ENCODE results near the gene GPR142.

The GPR142 gene

DNA sequence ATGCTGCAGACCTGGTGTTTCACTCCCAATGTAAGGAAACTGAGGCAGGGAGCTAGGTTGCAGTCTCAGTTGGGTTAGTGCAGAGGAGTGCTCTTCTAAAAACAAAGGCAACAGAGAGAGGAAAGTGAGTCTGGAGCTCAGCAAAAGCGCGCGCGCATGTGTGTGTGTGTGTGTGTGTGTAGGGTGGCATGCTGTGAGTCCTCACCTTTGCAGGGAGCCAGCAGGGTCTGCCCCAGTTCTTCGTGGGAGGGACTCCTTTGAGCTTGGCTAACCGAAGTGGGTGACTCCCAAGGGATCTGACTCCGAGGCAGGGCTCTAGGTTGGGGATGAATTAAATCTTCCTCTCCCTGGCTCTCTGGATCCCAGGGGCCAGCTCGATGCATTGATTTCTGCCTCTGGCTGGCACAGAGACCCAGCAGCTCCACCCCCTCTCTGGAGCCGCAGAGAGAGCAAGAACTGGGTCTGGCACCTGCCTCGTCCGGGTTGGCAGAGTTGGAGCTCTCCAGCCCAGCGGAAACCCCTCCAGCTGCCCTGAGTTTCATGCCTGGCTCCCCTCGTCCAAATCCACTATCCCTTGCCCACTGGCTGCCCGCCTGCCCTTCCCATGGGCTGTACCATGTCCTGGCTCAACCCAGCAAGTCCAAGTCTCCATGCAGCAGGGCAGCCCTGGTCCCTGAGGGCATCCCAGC lies 4.4 kb upstream of the GPR142 start:
- no peak overlapping the region for H3K4me3 ChIP-seq
- no peak overlapping the region for H3K27ac ChIP-seq

DNA sequence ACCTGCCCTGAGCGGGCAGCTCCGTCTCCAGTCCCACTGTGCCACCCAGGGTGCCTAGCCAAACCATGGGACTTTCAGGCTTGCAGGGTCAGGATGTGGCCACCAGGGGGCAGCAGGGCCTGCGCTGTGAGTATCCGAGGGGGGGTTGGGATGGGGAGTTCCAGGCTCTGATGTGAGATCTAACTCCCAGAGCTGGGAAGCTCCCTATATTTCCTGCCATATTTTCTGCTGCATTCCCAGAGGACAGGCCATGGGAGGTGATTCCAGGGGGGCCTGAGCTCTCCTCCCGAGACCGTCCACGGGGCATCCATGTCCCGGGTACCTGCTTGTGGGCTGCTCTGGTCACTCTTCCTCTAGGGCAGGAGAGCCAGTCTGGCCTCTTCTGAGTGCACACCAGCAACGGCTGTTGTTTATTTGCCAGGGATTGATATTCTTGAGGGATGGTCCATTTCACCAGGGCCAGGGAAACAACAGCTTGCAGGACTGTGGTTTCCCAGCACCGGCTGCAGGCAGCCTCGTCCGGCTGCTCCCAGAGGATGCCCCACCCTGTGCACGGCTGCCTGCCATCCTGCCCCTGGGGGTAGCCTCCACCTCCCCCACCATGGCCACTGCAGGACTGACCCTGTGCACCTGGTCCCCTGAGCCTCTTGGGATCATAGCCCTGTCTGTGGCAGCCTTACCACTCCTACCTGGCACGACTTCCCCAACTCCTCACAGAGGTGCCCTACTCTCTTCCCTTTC lies 1.2 kb downstream of the GPR142 start:
- Histone ChIP-seq H3K4me3 (no peak overlapping the region), H3K27ac (no peak overlapping the region)

DNA sequence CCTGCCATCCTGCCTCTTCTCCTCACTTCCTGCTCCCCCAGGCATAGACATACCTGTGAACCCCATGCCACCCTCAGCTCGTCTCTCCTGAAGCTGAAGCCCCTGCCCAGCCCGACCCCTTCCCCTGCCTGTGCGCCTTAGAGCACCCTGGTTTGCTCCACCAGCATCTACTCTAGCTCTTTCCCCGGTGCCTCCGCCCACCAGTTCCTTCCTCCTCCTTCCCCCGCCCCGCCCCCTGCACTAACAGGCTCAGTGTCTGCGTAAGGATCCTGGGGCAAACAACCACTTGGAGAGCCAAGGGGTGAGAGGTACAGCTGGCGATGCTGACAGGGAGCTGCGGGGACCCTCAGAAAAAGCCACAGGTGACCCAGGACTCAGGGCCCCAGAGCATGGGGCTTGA lies 1.9 kb downstream of the GPR142 start:
- H3K27ac ChIP-seq: no peak overlapping the region
- no peak overlapping the region for H3K4me3 ChIP-seq

DNA sequence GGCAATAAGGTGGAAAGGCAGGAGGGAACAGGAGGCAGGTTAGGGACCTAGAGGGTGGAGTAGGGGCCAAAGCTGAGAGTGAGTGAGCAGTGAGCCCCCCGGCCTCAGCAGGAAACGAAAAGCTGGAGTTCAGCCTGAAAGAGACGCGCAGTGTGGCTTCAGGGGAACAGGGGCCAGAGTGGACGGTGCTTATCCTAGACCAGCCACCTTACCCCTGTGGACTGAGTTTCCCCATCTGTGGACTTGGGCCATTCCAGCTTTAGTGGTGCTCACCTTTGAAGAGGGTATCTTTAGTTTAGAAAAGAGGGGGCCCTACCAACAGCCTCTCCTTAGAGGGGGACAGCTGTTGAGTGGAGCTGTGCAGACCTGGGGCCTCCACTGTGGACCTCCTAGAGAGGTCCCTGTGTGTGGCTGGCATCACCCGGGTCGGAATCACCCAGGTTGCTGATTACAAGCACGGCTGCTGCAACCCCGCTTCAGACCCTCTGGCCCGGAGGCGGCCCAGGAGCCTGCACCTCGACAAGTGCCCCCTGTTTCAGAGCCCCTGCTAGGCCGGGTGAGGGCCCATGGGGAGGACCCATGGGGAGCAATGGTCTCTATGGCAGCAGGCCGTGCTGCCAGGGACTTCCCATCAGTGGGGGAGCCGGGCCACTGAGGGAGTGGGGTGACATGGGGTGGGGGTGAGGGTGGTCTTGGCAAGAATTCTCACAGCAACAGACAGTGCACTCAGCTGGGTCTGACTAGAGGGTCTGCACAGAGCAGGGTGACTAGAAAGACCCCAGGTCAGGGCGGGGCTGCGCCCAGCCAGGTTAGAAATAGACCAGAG lies 2.6 kb downstream of the GPR142 start:
- H3K4me3 ChIP-seq: no peak overlapping the region
- H3K27ac ChIP-seq: no peak overlapping the region

DNA sequence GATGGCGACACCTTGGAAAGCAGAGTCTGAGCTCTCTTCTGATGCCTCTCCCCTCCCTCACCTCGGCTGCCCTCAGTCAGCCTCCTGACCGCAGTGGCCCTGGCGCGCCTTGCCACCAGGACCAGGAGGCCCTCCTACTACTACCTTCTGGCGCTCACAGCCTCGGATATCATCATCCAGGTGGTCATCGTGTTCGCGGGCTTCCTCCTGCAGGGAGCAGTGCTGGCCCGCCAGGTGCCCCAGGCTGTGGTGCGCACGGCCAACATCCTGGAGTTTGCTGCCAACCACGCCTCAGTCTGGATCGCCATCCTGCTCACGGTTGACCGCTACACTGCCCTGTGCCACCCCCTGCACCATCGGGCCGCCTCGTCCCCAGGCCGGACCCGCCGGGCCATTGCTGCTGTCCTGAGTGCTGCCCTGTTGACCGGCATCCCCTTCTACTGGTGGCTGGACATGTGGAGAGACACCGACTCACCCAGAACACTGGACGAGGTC lies 4.4 kb downstream of the GPR142 start:
- no peak overlapping the region for H3K4me3 ChIP-seq
- no peak overlapping the region for H3K27ac ChIP-seq

DNA sequence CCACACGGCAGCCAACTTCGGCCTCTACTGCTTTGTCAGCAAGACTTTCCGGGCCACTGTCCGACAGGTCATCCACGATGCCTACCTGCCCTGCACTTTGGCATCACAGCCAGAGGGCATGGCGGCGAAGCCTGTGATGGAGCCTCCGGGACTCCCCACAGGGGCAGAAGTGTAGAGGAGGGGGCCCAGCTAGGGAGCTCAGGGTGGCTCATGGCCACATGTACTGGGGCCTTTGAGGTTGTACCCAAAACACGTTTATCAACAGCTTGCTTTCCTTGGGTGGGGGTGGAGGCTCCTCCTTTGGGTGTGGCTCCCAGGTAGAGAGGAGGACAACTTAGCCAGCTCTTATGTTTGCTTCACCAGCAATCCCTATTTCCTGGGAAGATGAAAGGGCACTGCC lies 5.1 kb downstream of the GPR142 start:
- Histone ChIP-seq H3K27ac (no peak overlapping the region), H3K4me3 (no peak overlapping the region)

DNA sequence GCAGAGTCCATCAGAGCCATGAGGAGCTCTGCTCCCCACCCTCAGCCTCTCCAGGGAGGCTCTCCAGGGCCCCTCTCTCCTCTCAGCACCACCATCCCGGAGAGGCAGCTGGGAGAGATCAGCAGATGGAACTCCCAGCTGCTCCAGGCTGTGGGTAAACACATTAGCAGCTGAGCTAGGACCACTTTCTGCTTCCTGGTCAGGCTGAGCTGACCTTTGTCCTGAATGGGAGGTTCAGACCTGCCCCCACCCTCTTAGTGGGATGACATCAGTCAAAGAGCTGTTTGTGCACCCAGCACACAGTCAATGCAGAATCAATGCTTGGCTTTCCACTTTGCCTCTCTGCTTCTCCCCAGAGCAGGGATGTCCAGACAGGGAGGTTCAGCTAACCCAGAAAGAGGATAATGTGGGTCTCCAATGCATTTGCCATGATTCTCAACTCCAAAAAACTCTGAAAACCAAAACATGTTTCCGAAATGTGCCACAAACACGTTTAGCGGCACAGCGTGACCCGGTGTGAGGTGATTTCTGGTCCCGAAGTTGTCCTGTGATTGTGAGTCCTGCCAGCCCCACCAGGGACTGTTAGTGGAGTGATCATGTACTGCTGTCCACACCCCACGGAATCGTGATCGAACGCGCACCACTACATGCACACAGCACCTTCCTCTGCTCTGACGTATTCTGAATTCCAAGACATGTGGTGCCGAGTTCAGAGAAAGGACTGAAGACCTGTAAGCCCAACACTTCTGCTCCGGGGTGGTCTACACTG lies 6.7 kb downstream of the GPR142 start:
- H3K4me3 ChIP-seq: no peak overlapping the region
- no peak overlapping the region for H3K27ac ChIP-seq

DNA sequence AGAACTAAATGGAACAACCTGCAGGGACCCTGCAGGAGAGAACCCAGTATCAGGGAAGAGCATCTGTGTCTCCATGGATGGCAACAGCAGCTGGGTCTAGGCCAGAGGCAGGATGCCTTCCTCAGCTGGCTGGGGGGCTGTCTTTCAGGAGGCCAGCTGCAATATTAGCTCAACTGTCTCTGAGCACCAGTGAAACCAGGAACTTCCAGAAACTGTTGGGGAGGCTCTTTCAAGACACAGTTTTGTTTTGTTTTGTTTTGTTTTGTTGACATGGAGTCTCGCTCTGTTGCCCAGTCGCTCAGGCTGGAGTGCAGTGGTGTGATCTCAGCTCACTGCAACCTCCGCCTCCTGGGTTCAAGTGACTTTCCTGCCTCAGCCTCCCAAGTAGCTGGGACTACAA lies 7.6 kb downstream of the GPR142 start:
- H3K4me3 ChIP-seq: no peak overlapping the region
- no peak overlapping the region for H3K27ac ChIP-seq

DNA sequence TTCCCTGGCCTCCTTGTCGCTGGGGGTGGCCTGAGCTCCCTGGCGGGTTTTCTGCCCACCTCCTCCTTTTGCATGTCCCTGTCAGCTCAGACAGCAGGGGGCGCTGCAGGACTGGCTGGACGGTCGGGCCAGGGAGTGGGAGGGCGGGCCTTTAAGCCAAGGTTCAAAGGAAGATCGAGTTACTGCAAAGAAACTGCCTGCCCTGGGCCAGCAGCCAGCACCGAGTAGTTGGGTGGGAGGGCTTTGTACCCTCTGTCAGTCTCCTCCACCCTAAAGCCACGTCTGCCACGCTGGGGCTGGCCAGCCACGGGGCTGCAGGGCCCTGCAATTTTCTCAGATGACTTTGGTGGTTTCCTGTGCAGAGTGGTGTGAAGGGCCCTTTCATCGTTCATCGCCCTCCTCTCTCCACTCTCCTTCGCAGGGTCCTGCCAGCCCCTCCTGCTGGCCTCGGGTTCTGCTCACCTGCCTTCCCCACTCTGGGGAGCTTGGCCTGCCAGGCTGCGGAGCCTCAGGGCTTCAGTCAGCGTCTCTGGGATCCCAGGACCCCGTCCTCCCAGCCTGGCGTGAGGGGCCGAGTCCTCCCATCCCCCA lies 12.3 kb downstream of the GPR142 start:
- Histone ChIP-seq H3K27ac (peak overlapping the region in 5 of 21 experiments; percentile 22 to 51 (median 32)), H3K4me3 (no peak overlapping the region)

DNA sequence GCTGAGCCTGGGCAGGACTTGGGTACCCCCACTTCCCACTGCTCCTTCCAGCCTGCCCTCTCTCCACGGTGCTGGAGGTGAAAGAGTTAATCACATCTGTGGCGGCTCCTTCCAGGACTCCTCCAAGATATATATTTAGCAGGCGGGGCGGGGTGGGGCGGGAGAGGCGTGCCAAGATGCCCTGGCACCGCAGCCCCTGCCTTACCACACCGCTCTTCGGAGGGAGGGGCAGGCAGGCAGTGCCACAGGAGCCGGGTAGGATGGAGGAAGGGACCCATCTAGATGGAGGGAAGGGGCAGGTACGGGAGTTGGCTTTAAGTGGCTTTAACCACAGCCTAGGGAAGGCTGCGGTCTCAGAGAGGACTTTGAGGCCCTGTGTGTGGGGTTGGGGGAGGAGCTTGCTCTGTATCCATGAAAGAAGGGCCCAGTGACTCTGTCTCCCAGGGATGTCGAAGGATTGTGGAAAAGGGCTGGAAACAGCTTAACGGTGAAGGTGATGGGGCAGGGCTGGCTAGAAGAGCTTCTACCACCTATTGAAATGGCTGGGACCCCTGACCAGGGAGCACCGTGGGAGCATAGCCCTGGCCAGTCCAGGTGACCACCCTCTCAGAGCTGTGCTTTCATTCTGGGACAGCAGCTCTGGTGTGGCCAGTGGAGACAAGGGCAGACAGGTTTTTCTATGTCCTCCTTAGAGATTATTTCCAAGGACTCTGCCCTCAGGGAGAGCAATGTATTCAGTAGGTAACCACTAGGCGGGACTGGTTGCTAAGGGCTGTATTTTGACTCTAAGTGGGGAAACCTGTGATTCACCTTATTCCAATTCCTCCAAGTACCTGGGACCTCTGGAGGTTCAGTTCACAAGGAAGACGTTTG lies 13.0 kb downstream of the GPR142 start:
- Histone ChIP-seq H3K27ac (peak overlapping the region in 6 of 21 experiments; percentile 19 to 52 (median 28)), H3K4me3 (no peak overlapping the region)

DNA sequence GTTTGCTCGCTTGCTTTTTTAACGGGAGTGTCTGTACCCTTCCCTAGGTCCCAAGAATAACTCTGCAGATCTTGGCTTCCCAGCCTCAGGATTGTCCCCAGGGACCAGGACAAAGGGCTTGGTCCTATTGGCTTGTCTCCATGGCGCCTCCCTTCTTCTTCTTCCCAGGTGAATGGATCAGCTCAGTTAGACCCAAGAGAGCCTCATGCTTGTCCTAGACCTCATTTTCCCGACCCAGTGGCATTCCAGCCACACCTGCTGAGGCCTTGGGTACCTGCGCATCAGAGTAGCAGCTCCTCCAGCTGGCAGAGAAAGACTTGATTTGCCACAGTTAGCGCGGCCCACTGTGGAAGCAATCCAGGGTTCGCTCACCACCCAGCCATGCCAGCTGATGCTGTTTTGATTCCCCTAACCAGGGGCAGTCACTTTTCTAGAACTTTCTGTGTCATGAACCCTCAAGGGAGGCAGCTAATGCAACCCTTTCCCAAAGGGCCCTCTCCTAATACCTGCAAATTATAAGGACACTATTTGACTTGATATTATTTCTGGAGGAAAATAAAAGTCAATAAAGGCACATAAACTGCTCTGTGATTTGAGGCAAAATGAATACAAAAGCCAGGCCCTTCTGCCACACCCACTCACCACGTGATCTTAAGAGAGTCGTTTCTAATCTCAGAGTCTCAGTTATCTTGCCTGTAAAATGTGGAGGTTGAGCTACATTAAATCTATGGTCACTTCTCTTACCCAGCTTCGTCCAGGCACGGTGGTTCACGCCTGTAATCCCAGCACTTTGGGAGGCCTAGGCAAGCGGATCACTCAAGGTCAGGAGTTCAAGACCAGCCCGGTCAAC lies 13.9 kb downstream of the GPR142 start:
- Histone ChIP-seq H3K27ac (peak overlapping the region in 2 of 21 experiments; percentile 49 to 51), H3K4me3 (no peak overlapping the region)

DNA sequence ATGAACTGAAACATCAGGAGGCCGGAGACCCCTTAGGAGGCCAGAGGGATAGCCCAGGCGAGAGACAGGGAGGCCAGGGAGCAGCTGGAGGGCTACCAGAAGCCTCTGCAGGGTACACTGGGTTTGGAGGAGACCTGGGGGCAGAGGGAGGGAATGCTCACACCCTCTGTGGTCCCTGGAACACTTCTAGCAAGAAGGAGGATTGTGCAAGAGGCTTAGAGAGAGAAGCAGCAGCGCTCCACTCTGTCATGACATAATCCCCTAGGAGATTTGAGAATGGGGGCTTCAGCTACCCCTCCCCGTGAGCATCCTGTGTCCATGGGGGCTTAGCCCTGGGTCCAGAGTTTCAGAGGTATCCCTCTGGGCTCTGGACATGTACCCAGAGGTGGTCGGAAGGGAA lies 15.8 kb downstream of the GPR142 start:
- no peak overlapping the region for H3K4me3 ChIP-seq
- no peak overlapping the region for H3K27ac ChIP-seq

DNA sequence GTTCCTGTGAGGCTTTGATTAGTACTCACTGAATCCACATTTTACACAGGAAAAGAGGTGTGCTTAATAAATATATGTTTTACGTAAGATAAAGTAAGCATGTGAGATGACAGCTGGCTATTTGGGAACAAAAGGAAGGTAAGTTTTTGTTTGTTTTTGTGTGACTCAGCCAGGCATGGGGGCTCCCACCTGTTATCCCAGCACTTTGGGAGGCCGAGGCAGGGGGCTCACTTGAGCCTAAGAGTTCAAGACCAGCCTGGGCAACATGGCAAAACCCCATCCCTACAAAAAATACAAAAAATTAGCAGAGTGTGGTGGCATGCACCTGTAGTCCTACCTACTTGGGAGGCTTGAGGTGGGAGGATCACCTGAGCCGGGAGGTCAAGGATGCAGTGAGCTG lies 17.9 kb downstream of the GPR142 start:
- H3K27ac ChIP-seq: no peak overlapping the region
- no peak overlapping the region for H3K4me3 ChIP-seq

DNA sequence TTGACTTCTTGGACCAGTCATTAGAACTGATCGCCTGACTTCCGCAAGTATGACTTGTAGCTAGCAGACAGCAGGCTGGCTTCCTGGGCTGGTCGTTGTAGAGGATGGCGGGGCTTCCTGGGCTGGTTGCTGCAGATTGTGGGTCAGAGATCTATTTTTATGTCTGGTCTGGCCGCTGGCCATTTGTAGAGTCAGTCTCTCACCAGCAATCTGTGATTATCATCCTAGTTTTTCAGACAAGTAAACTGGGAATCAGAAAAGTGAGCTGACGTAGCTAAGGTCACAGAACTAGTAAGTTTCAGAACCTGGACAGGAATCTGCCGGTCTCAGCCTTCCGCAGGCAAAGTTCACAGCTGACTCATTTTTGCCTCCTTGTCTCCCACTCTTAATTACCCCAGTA lies 19.1 kb downstream of the GPR142 start:
- H3K27ac ChIP-seq: peak overlapping the region in 1 of 21 experiments; percentile 27

DNA sequence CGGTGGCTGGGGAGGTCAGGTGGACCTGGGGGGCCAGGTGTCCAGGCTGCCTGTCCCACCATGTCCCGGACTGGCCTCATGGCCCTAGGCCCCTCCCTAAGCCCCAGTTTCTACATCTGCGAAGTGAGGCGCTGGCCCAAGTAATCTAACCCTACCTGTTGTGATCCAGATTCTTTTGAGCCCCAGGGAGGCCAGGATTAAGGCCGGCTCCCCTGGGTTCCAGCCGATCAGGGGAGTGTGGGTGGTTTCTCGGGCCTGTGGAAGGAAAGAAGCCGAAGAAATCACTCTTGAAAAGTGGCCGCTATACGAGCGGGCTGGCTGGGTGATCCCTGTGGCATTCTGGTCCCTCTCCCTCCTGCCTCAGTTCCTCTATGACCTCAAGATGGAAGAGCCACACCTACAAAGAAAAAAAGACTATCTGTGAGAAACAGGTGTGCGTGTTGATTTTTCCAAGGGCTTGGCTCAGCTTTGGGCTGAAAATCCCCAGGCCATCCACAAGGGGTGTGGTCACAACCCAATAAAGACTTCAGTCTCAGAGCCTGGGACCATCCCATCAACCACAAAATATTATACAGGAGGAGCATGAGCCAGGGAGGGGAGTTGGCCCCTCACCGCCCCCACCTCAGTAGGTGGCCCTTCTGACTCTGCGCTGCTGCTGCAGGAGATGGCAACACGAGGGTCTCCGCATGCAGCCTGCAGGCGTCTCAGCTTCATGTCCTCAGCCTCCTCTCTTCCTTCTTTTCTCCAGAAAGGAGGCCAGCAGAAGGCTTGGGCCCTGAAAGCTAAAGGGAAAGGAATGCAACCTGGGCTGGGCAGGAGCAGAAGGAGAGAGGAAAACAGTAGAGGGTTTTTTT lies 20.3 kb downstream of the GPR142 start:
- Histone ChIP-seq H3K4me3 (no peak overlapping the region), H3K27ac (peak overlapping the region in 1 of 21 experiments; percentile 27)

More for the DNA sequence above, 19.1 kb downstream of the GPR142 start:
- no peak overlapping the region for H3K4me3 ChIP-seq

DNA sequence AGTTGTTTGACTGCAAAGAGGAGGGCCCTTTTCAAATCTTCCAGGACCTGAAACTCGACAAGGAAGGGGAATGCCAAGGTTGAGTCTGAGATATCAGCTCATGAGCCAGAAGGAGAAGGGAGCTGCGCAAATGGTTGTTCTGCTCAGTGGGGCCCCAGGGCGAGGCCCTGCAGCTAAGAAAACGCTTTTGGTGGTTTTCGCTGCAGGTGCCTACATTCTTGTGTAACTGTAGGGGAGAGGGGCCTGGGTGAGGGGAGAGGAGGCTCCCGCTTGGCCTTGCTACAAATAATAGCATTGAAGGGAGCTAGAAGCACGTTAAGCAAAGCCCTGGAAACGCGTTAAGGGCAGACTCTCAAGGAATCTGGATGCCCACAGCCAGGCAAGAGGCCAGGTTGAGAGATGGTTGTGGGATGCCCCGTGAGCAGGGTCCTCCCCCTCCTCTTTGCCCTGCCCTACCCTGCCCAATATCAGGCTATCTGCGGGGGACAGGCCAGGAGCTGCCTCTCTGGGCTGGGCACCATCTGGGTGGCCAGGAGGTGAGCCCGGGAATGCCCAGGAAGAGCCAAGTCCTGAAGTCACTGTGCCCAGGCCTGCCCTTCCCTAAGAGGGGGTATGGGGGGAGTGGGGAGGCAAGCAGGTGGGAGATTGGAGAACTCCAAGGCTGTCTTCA lies 21.9 kb downstream of the GPR142 start:
- no peak overlapping the region for H3K27ac ChIP-seq
- H3K4me3 ChIP-seq: no peak overlapping the region
